GM19463 (cell line): ENCODE measurements around the gene CEP57L1.
"Not testable (repeated sequence)": the region's sequence is repeated elsewhere in the genome, so short reads cannot be mapped to it uniquely, and the experiment has no call there.

ENCODE experiments used
- ATAC-seq: cut with Tn5 transposase; IDR thresholded peaks from one replicate; pipeline ENCODE4 v1.9.1; 2021; ENCODE audit warnings: mild to moderate bottlenecking, moderate library complexity; ENCODE audit not compliant: unreplicated experiment

CEP57L1 gene

GRCh38 chr6:109073344-109074132, 21.8 kb upstream of the CEP57L1 start:
- ATAC-seq, result no peak

GRCh38 chr6:109074133-109074415, 21.2 kb upstream of the CEP57L1 start:
- ATAC-seq, result no peak

- no peak for ATAC-seq
Measured at GRCh38 chr6:109075934-109076333, 19.4 kb upstream of the CEP57L1 start.

- ATAC-seq, result no peak
Measured at GRCh38 chr6:109076377-109076776, 18.9 kb upstream of the CEP57L1 start.

GRCh38 chr6:109079981-109080380, 15.3 kb upstream of the CEP57L1 start:
- no peak for ATAC-seq

DNA sequence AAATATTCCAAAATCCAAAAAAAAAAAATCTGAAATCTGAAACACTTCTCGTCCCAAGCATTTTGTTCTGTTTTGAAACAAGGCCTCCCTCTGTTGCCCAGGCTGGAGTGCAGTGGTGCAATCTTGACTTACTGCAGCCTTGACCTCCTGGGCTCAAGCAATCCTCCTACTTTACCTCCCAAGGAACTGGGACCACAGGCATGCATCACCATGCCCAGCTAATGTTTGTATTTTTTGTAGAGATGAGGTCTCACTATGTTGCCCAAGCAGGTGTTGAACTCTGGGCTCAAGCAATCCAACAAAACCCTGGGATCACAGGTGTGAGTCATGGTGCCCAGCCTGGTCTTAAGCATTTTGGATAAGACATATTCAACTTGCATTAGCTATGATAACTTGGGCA, 14.3 kb upstream of the CEP57L1 start:
- no peak for ATAC-seq

- no peak for ATAC-seq
Measured at GRCh38 chr6:109081516-109082187, 13.7 kb upstream of the CEP57L1 start.

DNA sequence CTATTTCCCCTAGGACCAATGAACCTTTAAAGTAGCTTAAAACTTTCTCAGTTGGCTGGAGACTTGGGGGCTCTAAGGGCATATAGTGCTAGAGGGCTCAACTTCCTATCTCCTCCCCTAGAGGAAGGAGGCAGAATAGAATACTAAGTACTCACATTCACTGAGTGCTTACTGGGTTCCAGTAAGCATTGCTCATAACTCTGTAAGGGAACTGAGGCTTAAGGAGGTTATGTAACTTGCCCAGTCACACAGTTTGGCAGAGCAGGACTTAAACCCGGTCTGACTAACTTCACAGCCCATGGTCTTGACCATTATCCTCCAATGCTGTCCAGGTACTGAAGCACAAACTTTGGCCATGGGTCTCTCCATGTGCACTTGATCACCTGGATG, 13.1 kb upstream of the CEP57L1 start:
- no peak for ATAC-seq

- no peak for ATAC-seq
Measured at GRCh38 chr6:109083657-109084056, 11.7 kb upstream of the CEP57L1 start.

DNA sequence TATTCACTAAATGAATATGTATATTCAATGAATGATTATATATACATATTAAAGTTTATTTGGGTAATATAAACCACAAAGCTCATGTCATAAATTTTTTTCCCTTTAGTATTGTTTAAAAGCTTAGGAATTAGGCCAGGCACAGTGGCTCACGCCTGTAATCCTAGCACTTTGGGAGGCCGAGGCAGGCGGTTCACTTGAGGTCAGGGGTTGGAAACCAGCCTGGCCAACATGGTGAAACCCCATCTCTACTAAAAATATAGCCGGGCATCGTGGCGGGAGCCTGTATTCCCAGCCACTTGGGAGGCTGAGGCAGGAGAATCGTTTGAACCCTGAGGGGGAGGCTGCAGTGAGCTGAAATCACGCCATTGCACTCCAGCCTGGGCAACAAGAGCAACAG, 11.2 kb upstream of the CEP57L1 start:
- ATAC-seq, result not testable (repeated sequence)

DNA sequence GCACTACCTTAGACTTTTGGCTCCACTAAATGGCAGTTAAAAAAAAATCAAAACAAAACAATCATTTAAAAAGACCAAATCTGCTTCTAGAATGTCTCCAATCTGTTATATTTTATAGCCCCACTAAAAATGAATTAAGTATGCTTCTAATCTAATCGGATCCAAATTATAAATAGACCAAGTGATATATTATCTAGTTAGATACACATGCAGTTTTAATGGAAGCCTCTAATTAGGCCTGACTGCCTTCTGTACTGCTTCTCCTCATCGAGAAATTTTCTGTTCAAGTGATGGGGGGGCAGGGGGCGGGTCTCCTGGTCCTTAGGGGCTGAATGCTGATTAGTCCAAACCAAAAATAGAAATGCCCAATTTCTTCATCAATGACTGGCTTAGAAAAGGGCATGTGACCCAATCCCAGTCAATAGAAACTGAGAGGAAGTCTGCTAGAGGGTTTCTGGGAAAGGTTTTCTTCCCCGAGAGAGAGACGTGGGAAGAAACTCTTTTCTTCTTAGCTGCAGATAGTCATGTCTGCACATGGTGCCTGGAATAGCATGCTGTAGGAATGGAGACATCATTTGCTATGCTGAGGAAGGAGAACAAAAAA, 7.5 kb upstream of the CEP57L1 start:
- no peak for ATAC-seq

GRCh38 chr6:109088995-109089394, 6.3 kb upstream of the CEP57L1 start:
- ATAC-seq, result no peak

- no peak for ATAC-seq
Measured at GRCh38 chr6:109091314-109092024, 3.8 kb upstream of the CEP57L1 start.

- ATAC-seq, result no peak
Measured at GRCh38 chr6:109092074-109092473, 3.2 kb upstream of the CEP57L1 start.

DNA sequence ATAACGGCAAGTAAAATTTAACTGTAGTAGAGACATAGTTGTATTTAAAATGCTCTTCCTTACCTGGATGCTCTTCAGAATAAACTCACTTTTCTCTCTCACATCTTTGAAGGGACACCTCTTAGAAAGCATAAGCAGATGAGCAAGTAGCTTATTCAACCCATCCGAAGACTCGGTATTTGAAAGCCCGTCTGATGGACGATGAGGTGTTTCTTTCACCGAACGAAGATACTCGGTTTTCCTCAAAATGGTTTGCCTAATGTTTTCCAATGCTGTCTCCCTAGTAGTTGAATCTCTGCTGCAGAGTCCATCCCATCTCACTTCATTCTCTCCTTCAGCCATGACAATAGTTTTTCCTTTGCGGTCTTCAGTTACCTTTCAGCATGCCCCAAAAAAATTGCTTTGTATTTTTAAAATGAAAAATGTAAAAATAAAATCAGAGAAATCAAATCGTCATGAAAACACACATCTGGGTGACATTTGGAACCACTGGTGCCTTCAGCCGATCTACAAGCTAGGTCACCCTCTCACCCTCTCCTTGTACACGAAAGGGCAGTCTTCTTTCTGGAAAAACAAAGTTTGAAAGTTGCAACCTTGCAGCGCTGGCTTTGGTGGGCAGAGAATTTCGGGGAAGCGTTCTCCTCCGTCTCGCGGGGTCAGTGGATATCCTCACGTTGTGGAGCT, 1.4 kb upstream of the CEP57L1 start:
- ATAC-seq, result no peak

DNA sequence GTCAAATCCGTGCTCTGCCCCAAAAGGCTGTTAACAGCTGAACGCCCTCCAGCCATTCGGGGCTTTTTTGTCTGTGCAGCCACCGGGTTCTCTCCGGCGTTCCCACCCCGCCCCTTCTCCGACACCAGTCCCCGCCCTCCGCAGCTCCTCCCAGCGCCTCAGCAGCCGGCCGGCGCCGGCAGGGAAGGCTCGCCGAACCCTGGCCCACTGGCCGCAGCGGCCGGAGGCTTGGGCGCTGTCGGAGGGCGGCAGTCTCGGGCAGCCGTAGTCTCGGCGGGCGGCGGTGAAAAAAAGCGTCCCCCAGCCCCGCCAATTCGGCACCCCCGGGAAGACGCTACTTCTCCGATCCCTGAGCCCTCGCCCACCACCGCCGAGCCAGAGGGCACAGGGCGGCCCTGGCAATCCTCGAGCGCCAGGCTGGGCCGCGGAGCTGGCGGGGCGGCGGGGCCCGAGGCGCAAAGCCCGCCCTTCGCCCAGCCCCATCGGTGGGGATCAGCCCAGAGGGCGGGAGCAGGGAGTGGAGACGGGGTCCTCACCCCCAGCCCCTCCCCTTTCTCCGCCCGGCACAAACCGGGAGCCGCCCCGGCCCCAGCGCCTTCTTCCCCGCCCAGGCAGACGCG, 781 bp upstream of the CEP57L1 start, which contains the start of gene SESN1:
TSS of gene SESN1 (minus strand) at position 431 of the 620 bp plus-strand sequence. CDS start 773 bp downstream, outside the sequence.
- ATAC-seq, result peak; percentile 70

DNA sequence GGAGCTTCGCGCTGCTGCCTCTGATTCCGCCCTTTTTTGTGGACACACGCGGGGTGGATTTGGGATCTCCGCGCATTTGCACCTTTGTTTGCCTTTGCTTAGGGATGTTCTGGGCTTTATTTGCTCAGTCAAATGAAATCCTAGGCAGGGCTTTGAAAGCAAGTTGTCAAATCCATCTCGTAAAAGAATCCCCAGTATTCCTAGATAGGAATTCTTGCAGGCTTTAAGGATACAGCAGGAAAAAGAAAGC, 453 bp downstream of the CEP57L1 start:
- ATAC-seq, result no peak

DNA sequence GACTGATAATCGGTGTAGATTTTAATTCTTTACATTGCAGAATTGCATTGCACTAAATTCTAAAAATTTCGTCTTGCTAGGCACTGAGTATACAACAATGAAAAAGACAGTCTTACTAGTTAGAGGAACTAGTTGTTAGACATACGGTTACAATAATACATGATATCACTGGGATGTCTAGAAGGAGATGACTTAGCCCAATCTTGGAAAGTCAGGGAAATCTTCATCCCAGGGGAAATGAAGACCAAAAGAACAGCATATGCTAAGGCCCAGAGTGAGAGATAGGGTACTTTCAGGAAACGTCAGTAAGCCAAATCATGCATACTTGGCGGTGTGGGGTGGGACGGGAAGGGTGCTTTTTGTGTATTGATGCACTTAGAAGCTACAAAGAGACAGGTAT, 901 bp downstream of the CEP57L1 start:
- ATAC-seq, result no peak

DNA sequence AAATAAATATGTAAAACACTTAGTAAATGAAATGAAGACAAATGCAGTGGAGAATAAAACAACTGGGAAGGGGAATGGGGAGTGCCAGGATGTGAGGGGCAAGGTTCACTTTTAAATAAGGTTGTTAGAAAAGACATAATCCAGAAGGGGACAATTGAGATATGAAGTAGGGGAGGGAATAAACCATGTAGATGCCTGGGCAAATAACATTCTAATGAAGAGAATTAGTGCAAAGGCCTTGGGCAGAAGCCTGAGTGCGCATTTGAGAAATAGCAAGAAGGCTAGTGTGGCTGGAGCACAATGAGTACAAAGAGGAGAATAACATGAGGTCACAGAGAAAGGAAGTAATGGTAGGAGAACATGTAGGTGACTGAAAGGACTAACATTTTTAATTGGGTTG, 2.4 kb downstream of the CEP57L1 start:
- no peak for ATAC-seq

DNA sequence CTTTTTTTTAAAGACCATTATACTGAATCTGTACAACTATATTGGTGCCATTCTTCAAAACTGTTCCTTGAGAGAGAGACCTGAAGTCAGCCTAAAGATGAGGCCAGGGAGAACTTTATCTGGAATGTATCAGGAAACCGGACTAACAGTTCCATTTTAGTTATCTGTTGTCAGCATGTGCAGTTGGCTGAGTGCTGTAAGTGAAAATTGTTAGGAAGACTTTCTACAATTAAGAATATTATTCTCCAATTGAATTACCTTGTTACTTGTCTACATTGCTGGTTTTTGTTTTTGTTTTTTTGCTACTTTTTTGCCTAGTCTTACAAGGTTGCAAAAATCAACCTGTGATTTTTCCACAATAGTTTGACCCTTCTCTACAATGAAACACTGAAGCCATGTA, 7.5 kb downstream of the CEP57L1 start:
- ATAC-seq, result no peak

DNA sequence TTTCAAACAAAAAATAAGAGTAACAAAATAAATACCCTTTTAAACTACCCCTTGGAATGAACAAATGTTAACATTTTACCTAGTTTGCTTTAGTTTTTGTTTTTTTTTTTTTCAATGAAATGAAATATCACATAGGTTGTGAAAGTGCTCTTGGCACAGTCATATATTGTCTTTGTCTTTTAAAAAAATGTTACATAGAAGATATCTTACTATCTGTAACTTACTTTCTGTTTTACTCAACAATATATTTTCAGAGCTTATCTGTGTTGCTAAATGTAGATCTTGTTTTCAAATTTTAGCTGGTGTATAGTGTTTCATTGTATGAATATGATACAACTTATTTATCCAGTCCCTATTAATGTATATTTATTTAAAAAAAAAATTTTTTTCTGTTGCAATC, 8.6 kb downstream of the CEP57L1 start:
- ATAC-seq, result no peak
